Inflammatory macrophage (primary cell): ENCODE results near the gene ZNF326.
"Not testable (repeated sequence)": the region's sequence is repeated elsewhere in the genome, so short reads cannot be mapped to it uniquely, and the experiment has no call there.

ENCODE experiments used
- DNase-seq, 2 donors: peaks; one replicate each; pipeline ENCODE4 v3.0.0-alpha.2; 2020 to 2022

Gene ZNF326

GRCh38 chr1:89971600-89971999 is 23.3 kb upstream of the ZNF326 start:
- DNase-seq, result no peak

- DNase-seq, result no peak
Measured at GRCh38 chr1:89972024-89972423, 22.9 kb upstream of the ZNF326 start.

- DNase-seq, result no peak
Measured at GRCh38 chr1:89973471-89974127, 21.3 kb upstream of the ZNF326 start.

- DNase-seq, result no peak
Measured at GRCh38 chr1:89974256-89974655, 20.7 kb upstream of the ZNF326 start.

GRCh38 chr1:89974696-89975470 is 20.0 kb upstream of the ZNF326 start:
- no peak for DNase-seq

GRCh38 chr1:89975540-89976125 is 19.3 kb upstream of the ZNF326 start:
- peak; percentile 54 to 69 for DNase-seq

GRCh38 chr1:89978755-89979154 is 16.2 kb upstream of the ZNF326 start:
- no peak for DNase-seq

- no peak for DNase-seq
Measured at GRCh38 chr1:89980605-89981004, 14.3 kb upstream of the ZNF326 start.

- DNase-seq, result not testable (repeated sequence)
Measured at GRCh38 chr1:89982846-89983245, 12.1 kb upstream of the ZNF326 start.

- not testable (repeated sequence) for DNase-seq
Measured at GRCh38 chr1:89984564-89985116, 10.3 kb upstream of the ZNF326 start.

GRCh38 chr1:89986020-89986419 is 8.9 kb upstream of the ZNF326 start:
- no peak for DNase-seq

GRCh38 chr1:89987159-89987819 is 7.6 kb upstream of the ZNF326 start:
- peak; percentile 81 to 82 for DNase-seq

GRCh38 chr1:89989099-89989498 is 5.8 kb upstream of the ZNF326 start:
- no peak for DNase-seq

GRCh38 chr1:89989799-89990198 is 5.1 kb upstream of the ZNF326 start:
- no peak for DNase-seq

GRCh38 chr1:89990976-89991831 is 3.7 kb upstream of the ZNF326 start:
- no peak for DNase-seq

- no peak for DNase-seq
Measured at GRCh38 chr1:89993541-89993940, 1.4 kb upstream of the ZNF326 start.

- DNase-seq, result no peak
Measured at GRCh38 chr1:89994231-89994804, 592 bp upstream of the ZNF326 start.

GRCh38 chr1:89995598-89996449 is 914 bp downstream of the ZNF326 start:
- DNase-seq, result peak; percentile 59 to 69

GRCh38 chr1:89996450-89997110 is 1.7 kb downstream of the ZNF326 start:
- DNase-seq, result no peak

GRCh38 chr1:89997152-89997551 is 2.2 kb downstream of the ZNF326 start:
- DNase-seq, result not testable (repeated sequence)
